Tibial nerve (tissue), 4 donors: ENCODE results near the gene DNAH6.

Experiments used
- EP300 ChIP-seq, 2 donors: sonication (generic); formaldehyde crosslinking; IDR thresholded peaks; one replicate each; pipeline ENCODE4 v1.6.1; 2017; ENCODE audit warnings: antibody characterized with exemption in 2 of 2, mild to moderate bottlenecking in 1 of 2
- POLR2A ChIP-seq, 2 donors: fragments of 450-650 bp; IDR thresholded peaks; one replicate each; pipeline ENCODE4 v1.6.1; 2017; ENCODE audit warnings: antibody characterized with exemption in 2 of 2, mild to moderate bottlenecking in 2 of 2, moderate library complexity in 2 of 2
- TF ChIP-seq, protein P1 (sequence below), 5 experiments: fragments of 200-600 bp in 3 of 5; fragments of 450-650 bp in 2 of 5; sonication (generic) in 3 of 5; IDR thresholded peaks; one replicate each; pipeline ENCODE4 v1.5.1; 2016 to 2019; ENCODE audit warnings: antibody characterized with exemption in 5 of 5, mild to moderate bottlenecking in 3 of 5, moderate library complexity in 2 of 5

DNA sequence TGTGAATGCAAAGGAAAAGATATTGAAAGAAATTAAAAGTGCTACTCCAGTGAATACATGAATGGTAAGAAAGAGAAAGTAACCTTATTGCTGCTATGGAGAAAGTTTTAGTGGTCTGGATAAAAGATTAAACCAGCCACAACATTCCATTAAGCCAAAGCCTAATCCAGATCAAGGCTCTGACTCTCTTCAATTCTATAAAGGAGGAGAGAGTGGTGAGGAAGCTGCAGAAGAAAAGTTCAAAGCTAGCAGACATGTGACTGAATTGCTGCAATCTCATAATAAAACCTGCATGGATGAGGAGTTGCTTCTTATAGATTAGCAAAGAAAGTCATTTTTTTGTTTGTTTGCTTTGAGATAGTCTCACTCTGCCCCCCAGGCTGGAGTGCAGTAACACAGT, 130.2 kb downstream of the DNAH6 start:
- TF ChIP-seq, protein P1, sequence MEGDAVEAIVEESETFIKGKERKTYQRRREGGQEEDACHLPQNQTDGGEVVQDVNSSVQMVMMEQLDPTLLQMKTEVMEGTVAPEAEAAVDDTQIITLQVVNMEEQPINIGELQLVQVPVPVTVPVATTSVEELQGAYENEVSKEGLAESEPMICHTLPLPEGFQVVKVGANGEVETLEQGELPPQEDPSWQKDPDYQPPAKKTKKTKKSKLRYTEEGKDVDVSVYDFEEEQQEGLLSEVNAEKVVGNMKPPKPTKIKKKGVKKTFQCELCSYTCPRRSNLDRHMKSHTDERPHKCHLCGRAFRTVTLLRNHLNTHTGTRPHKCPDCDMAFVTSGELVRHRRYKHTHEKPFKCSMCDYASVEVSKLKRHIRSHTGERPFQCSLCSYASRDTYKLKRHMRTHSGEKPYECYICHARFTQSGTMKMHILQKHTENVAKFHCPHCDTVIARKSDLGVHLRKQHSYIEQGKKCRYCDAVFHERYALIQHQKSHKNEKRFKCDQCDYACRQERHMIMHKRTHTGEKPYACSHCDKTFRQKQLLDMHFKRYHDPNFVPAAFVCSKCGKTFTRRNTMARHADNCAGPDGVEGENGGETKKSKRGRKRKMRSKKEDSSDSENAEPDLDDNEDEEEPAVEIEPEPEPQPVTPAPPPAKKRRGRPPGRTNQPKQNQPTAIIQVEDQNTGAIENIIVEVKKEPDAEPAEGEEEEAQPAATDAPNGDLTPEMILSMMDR (IDR thresholded peaks at IDR 0.05), result no peak
- TF ChIP-seq POLR2A (IDR thresholded peaks at IDR 0.05) (no peak), EP300 (IDR thresholded peaks at IDR 0.05) (no peak)
